ENCODE measurements around the gene KCNJ12. TPM values are rescaled to one million over a fixed set of nuclear protein-coding genes. Genes with fewer than 3 reads are reported as not detected.
A peak's percentile ranks its signal among the peaks of the same experiment; 100 is the strongest.
"Not testable (repeated sequence)": the region's sequence is repeated elsewhere in the genome, so short reads cannot be mapped to it uniquely, and the experiment has no call there.

Gene KCNJ12
- total and polyA plus RNA-seq, 2 experiments from 2014 or later = 0.61 to 2.4 TPM

DNA sequence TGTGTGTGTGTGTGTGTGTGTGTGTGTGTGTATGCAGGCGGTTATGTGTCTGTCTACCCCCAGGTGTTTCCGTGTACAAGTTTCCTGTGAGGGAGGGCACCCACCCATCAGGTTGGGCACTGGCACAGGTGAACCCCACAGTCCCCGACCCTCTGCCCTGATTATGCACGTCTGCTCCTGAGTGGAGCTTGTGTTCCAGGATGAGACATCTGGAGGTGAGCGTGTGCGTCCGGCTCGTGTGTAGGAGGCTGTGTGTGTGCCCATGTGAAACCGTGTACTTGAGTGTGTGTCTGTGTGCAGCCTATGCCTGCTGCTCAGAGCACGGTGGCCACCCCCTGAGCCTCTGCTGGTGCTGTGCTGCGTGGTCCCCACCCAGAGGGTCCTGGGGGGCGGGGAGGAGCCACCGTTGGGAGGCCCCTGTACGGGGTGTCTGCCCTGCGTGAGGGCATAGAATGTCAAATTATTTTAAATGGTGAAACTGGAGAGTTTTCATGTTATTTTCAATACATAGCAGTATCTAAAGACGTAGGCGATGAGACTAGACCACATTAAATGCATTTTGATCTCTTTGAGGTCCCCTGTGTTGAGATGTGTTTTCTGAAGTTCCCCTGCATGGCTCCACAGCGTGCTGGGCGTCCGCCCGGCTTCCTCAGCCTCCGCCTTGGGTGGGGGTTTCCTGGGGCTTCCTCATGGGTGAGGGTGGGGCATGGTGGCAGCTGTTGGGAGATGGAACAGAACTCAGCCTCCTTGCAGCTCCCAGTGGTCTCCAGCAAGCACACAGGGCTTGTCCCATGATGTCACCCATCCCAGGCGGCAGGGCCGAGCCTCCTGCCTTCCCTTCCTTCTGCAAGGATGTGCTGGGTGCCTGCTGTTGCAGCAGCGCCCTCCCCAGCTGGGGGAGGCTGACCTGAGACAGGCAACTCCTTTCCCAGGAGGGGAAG is 43.4 kb downstream of the KCNJ12 start:
- H3K9me2 ChIP-seq (ENCODE audit: insufficient read depth) = no peaks in the 10 kb centered on the region
- Mint-ChIP-seq H3K4me1 (0 out of 3 replicates have a peak, but pooled peaks cover 4% of the 10 kb centered on the region), H3K27me3 (ENCODE audit: insufficient read depth, low read depth, poor library complexity) (peaks cover 3% of the 10 kb centered on the region), H3K9me3 (no peaks in the 10 kb centered on the region; the same call in 2 of the 3 replicates), H3K27ac (no peak overlapping the region), H3K36me3 (ENCODE audit: low read depth) (no peaks in the 10 kb centered on the region), H3K4me3 (no peak overlapping the region)
- TF ChIP-seq, protein P1, sequence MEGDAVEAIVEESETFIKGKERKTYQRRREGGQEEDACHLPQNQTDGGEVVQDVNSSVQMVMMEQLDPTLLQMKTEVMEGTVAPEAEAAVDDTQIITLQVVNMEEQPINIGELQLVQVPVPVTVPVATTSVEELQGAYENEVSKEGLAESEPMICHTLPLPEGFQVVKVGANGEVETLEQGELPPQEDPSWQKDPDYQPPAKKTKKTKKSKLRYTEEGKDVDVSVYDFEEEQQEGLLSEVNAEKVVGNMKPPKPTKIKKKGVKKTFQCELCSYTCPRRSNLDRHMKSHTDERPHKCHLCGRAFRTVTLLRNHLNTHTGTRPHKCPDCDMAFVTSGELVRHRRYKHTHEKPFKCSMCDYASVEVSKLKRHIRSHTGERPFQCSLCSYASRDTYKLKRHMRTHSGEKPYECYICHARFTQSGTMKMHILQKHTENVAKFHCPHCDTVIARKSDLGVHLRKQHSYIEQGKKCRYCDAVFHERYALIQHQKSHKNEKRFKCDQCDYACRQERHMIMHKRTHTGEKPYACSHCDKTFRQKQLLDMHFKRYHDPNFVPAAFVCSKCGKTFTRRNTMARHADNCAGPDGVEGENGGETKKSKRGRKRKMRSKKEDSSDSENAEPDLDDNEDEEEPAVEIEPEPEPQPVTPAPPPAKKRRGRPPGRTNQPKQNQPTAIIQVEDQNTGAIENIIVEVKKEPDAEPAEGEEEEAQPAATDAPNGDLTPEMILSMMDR (conservative IDR thresholded peaks at IDR 0.05; ENCODE audit: low read depth in 2 of 2) = peak in 1 of 2 experiments; percentile 18; a peak in 1 of 4 replicates
- TF ChIP-seq, protein P2, sequence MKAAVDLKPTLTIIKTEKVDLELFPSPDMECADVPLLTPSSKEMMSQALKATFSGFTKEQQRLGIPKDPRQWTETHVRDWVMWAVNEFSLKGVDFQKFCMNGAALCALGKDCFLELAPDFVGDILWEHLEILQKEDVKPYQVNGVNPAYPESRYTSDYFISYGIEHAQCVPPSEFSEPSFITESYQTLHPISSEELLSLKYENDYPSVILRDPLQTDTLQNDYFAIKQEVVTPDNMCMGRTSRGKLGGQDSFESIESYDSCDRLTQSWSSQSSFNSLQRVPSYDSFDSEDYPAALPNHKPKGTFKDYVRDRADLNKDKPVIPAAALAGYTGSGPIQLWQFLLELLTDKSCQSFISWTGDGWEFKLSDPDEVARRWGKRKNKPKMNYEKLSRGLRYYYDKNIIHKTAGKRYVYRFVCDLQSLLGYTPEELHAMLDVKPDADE (IDR thresholded peaks at IDR 0.05) = no peak
- TF ChIP-seq CREB1 (CRISPR knock-in tag; IDR thresholded peaks at IDR 0.05; ENCODE audit: low read depth) = no peak
- H3K4me1 ChIP-seq (ENCODE audit: insufficient read depth) = no peaks in the 10 kb centered on the region
- no peaks in the 10 kb centered on the region for H3K27me3 ChIP-seq (ENCODE audit: insufficient read depth)
- ATAC-seq = peak; percentile 34; the same call in 2 of the 3 replicates
- H3F3A ChIP-seq (replicated peaks; ENCODE audit: low read depth) = no peaks in the 10 kb centered on the region
- H3K4me2 ChIP-seq = no peak overlapping the region
- H3K79me2 ChIP-seq (replicated peaks; ENCODE audit: insufficient read depth) = no peaks in the 10 kb centered on the region
- no peak overlapping the region for H3K4me3 ChIP-seq
- no peak overlapping the region for H2AFZ ChIP-seq
- H3K27ac ChIP-seq (ENCODE audit: low read depth) = no peak overlapping the region
- no peaks in the 10 kb centered on the region for H4K20me1 ChIP-seq (replicated peaks; ENCODE audit: insufficient read depth)
- no peak for DNase-seq (ENCODE audit: low spot score)
- no peaks in the 10 kb centered on the region for H3K36me3 ChIP-seq (ENCODE audit: insufficient read depth)

DNA sequence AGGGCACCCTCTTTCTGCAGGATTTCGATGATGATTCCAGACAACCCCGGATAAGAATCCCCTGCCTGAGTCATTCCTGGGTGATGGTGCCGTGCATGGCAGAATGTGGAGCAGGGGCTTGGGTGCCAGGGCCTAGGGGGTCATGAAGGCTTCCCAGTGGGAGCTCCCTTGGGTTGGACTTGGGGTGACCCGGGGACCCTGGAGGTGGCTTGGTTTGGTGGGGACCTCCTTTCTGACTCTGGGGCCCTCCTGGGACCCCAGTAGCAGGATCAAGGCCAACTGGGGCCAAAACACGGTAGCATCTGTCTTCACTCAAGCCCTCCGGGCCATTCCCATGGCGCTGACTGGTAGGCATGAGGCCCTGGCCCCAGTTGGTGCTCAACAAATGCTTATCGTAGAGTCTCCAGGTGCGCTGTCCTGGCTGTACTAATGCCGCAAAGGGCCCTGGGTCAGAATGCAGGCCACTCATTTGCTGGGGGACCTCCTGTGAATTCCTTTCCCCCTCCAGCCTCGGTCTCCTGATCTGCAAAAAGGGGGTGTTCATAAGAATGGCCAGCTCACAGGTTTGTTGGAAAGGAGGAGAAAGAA is 44.4 kb downstream of the KCNJ12 start:
- H3K4me3 Mint-ChIP-seq; H3K9me2 ChIP-seq (ENCODE audit: insufficient read depth); H3F3A ChIP-seq (replicated peaks; ENCODE audit: low read depth); H3K36me3 Mint-ChIP-seq (ENCODE audit: low read depth); H3K27me3 ChIP-seq (ENCODE audit: insufficient read depth); H3K4me2 ChIP-seq; H3K27ac ChIP-seq (ENCODE audit: low read depth); H3K4me1 Mint-ChIP-seq; H3K27me3 Mint-ChIP-seq (ENCODE audit: insufficient read depth, low read depth, poor library complexity); DNase-seq (ENCODE audit: low spot score); H3K9me3 Mint-ChIP-seq; H3K27ac Mint-ChIP-seq; H2AFZ ChIP-seq; H4K20me1 ChIP-seq (replicated peaks; ENCODE audit: insufficient read depth); H3K4me1 ChIP-seq (ENCODE audit: insufficient read depth); ATAC-seq; H3K4me3 ChIP-seq; H3K79me2 ChIP-seq (replicated peaks; ENCODE audit: insufficient read depth); H3K36me3 ChIP-seq (ENCODE audit: insufficient read depth): not testable (repeated sequence)

All from GM23338 (cell line).